Osteocyte (in vitro differentiated cells): Measurements from ENCODE around the gene ITGA11. TPM values are rescaled to one million over a fixed set of nuclear protein-coding genes. Genes with fewer than 3 reads are reported as not detected.

Source experiments
- DNase-seq: peaks from one replicate; pipeline ENCODE4 v3.0.0; 2021; ENCODE audit warnings: mixed read lengths; ENCODE audit not compliant: unreplicated experiment; ENCODE audit errors: extremely low spot score
- H3K27ac Mint-ChIP-seq: one replicate; pipeline ENCODE4 v1.8.0; 2021; ENCODE audit warnings: mild to moderate bottlenecking, mixed read lengths; ENCODE audit not compliant: unreplicated experiment
- H3K27me3 Mint-ChIP-seq: one replicate; pipeline ENCODE4 v1.8.0; 2021; ENCODE audit warnings: mixed read lengths; ENCODE audit not compliant: unreplicated experiment
- H3K36me3 Mint-ChIP-seq: one replicate; pipeline ENCODE4 v1.8.0; 2021; ENCODE audit warnings: mixed read lengths; ENCODE audit not compliant: unreplicated experiment
- H3K4me1 Mint-ChIP-seq: one replicate; pipeline ENCODE4 v1.8.0; 2021; ENCODE audit warnings: mixed read lengths; ENCODE audit not compliant: unreplicated experiment
- H3K4me3 Mint-ChIP-seq: one replicate; pipeline ENCODE4 v1.8.0; 2021; ENCODE audit warnings: mild to moderate bottlenecking, moderate library complexity, mixed read lengths; ENCODE audit not compliant: unreplicated experiment
- H3K9me3 Mint-ChIP-seq: one replicate; pipeline ENCODE4 v1.8.0; 2021; ENCODE audit warnings: mixed read lengths; ENCODE audit not compliant: unreplicated experiment
- total RNA-seq: library from RNA; stranded (reverse); gene quantifications from 2 replicates; pipeline ENCODE4 v1.2.1, GENCODE V29; 2021
- TF ChIP-seq, protein P1 (sequence below): fragments of 200-600 bp; sonication (generic); IDR thresholded peaks from 2 replicates; pipeline ENCODE4 v1.5.0; 2021; ENCODE audit warnings: antibody characterized with exemption, mild to moderate bottlenecking, moderate library complexity

The ITGA11 gene
- total RNA-seq, 1 donor from 2014 or later = 1,149 TPM

DNA sequence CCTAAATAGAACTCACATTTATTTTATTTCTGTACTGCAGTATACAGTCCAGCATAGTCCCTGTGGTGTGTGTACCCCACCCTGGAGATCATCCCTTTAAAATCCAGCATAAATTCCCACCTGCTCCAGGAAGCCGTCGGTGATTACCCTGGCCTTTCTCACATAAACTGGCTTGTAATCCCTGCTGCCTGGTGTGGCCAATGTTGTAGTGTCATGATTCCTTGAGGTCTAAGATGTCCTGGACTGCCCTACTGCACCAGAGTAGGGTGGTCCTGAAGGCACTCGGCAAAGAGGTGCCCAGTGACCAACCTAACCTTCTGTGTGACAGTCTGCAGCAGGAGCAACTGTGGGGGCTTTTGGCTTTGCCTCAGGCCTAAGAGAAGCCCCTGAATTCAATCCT, 58.9 kb downstream of the ITGA11 start:
- TF ChIP-seq, protein P1, sequence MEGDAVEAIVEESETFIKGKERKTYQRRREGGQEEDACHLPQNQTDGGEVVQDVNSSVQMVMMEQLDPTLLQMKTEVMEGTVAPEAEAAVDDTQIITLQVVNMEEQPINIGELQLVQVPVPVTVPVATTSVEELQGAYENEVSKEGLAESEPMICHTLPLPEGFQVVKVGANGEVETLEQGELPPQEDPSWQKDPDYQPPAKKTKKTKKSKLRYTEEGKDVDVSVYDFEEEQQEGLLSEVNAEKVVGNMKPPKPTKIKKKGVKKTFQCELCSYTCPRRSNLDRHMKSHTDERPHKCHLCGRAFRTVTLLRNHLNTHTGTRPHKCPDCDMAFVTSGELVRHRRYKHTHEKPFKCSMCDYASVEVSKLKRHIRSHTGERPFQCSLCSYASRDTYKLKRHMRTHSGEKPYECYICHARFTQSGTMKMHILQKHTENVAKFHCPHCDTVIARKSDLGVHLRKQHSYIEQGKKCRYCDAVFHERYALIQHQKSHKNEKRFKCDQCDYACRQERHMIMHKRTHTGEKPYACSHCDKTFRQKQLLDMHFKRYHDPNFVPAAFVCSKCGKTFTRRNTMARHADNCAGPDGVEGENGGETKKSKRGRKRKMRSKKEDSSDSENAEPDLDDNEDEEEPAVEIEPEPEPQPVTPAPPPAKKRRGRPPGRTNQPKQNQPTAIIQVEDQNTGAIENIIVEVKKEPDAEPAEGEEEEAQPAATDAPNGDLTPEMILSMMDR = no peak
- H3K4me3 Mint-ChIP-seq = no peak overlapping the region

DNA sequence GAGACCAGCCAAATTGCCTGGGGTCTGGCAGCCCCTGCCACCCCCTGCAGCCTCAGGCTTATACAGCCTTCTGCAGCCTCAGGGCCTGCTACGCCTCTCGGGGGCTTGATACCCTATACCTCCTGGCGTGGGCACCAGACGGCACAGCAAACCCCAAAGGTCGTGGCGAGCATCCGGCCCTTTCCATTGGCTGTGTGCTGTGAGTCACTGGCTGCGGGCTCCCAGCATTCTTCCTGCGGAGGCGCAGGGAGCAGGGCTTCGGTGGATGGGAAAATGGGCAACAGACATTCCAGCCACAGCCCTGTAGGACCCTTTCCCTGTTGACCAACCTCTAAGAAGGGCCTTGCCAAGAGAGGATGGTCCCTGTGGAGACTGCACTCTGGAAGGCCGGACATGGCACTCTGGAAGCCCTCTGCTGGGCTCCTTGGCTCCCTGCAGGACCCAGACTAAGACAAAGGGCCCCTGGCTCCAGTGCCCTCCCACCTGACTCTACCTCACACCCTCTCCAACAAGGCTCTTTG, 59.6 kb downstream of the ITGA11 start:
- H3K4me3 Mint-ChIP-seq = no peak overlapping the region
- H3K9me3 Mint-ChIP-seq = no peaks in the 10 kb centered on the region
- H3K4me1 Mint-ChIP-seq = peaks cover 66% of the 10 kb centered on the region
- H3K36me3 Mint-ChIP-seq = peaks cover 71% of the 10 kb centered on the region
- no peaks in the 10 kb centered on the region for H3K27me3 Mint-ChIP-seq
- peak overlapping the region; percentile 52 for H3K27ac Mint-ChIP-seq
- TF ChIP-seq, protein P1 = peak; percentile 40
- DNase-seq = peak; percentile 68

More for the DNA sequence above, 58.9 kb downstream of the ITGA11 start:
- peak; percentile 44 for DNase-seq
- no peaks in the 10 kb centered on the region for H3K9me3 Mint-ChIP-seq
- H3K27ac Mint-ChIP-seq = peak overlapping the region; percentile 74
- H3K4me1 Mint-ChIP-seq = peaks cover 66% of the 10 kb centered on the region
- H3K27me3 Mint-ChIP-seq = no peaks in the 10 kb centered on the region
- H3K36me3 Mint-ChIP-seq = peaks cover 71% of the 10 kb centered on the region

DNA sequence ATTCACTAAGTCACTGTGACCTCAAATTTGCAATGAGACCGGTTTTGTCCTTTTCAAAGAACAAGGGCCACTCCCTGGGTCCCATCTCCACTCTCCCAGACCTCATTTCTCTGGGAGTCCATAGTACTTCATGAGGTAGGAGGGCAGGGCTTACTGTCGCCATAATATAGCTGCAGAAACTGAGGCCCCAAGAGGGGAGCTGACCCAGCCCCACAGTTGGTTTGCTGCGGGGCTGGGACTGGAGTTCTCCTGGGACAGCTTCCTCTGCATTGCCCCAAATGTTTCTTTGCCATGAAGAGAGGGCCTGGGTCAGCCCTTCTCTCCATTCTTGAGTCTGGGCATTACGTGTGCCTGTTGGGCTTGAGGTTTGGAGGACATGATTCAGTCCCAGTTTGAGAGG, 60.1 kb downstream of the ITGA11 start:
- H3K9me3 Mint-ChIP-seq = no peaks in the 10 kb centered on the region
- peak overlapping the region; percentile 80 for H3K27ac Mint-ChIP-seq
- peaks cover 74% of the 10 kb centered on the region for H3K36me3 Mint-ChIP-seq
- H3K27me3 Mint-ChIP-seq = no peaks in the 10 kb centered on the region
- H3K4me1 Mint-ChIP-seq = peaks cover 69% of the 10 kb centered on the region
- DNase-seq = no peak
- TF ChIP-seq, protein P1 = no peak
- H3K4me3 Mint-ChIP-seq = no peak overlapping the region

DNA sequence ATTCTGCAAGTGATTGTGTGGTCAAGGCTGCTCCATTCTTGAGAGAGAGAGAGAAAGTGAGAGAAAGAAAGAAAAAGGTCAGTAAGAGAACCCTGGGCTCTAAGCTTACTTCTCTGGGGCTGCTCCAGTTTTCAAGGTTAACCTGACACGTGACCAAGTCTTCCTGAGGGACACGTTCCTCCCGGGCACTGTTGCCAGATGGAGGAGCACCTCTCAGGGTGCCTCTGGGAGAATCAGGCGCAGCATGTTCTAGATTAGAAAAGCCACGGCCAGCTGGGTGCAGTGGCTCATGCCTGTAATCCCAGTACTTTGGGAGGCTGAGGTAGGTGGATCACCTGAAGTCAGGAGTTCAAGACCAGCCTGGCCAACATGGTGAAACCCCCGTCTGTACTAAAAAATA, 60.8 kb downstream of the ITGA11 start:
- H3K27me3 Mint-ChIP-seq = no peaks in the 10 kb centered on the region
- TF ChIP-seq, protein P1 = no peak
- peaks cover 74% of the 10 kb centered on the region for H3K36me3 Mint-ChIP-seq
- no peak for DNase-seq
- no peak overlapping the region for H3K4me3 Mint-ChIP-seq
- H3K4me1 Mint-ChIP-seq = peaks cover 70% of the 10 kb centered on the region
- no peaks in the 10 kb centered on the region for H3K9me3 Mint-ChIP-seq
- peak overlapping the region; percentile 80 for H3K27ac Mint-ChIP-seq

DNA sequence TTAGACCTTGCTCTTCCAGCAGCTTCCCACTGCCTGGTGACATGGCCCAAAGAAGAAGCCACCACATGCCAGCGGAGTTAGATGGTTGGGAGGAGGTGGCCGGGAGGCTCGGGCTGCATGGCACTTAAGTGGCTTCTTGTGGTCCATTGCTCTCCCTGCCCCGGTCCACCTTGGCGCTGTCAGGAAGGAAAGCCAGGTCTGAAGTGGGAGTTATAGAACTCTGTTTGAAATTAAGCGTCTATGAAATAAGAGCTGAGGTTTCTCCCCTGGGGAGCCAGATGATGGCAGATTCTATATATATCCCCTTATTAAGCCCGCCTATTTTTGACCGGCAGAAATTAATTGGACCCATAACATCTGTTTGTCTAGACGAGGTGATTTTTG, 61.2 kb downstream of the ITGA11 start:
- Mint-ChIP-seq H3K27me3 (no peaks in the 10 kb centered on the region), H3K4me1 (peaks cover 71% of the 10 kb centered on the region), H3K27ac (peak overlapping the region; percentile 80), H3K36me3 (peaks cover 74% of the 10 kb centered on the region), H3K4me3 (no peak overlapping the region), H3K9me3 (no peaks in the 10 kb centered on the region)
- TF ChIP-seq, protein P1 = no peak
- no peak for DNase-seq
